Measurements from ENCODE around the gene PLCL1. TPM values are rescaled to one million over a fixed set of nuclear protein-coding genes. Genes with fewer than 3 reads are reported as not detected.

PLCL1 gene
- total RNA-seq, 1 experiment from 2014 or later: 0.07 TPM

- CTCF ChIA-PET: no interaction called here
- peak; percentile 35 for TF ChIP-seq CTCF (IDR thresholded peaks at IDR 0.05; ENCODE audit: unreplicated experiment)
- Mint-ChIP-seq H3K4me1 (ENCODE audit: low read depth, unreplicated experiment) (no peaks in the 10 kb centered on the region), H3K27me3 (ENCODE audit: unreplicated experiment) (peaks cover 22% of the 10 kb centered on the region), H3K36me3 (ENCODE audit: insufficient read depth, unreplicated experiment) (peaks cover 10% of the 10 kb centered on the region), H3K27ac (ENCODE audit: unreplicated experiment) (no peak overlapping the region), H3K4me3 (ENCODE audit: low read depth, unreplicated experiment) (peak overlapping the region; percentile 64), H3K9me3 (ENCODE audit: low read depth, unreplicated experiment) (no peaks in the 10 kb centered on the region)
- no TSS peak for BruUV-seq (replicated peaks)
- intact Hi-C loops (cut with micrococcal nuclease; ENCODE audit: unreplicated experiment): no loop called here
- peak; percentile 20 for DNase-seq
These were observed 18.1 kb upstream of the PLCL1 start for GRCh38 chr2:197786010-197786877.

- Mint-ChIP-seq H3K9me3 (ENCODE audit: low read depth, unreplicated experiment) (no peaks in the 10 kb centered on the region), H3K27ac (ENCODE audit: unreplicated experiment) (no peak overlapping the region), H3K4me1 (ENCODE audit: low read depth, unreplicated experiment) (no peaks in the 10 kb centered on the region), H3K4me3 (ENCODE audit: low read depth, unreplicated experiment) (no peak overlapping the region), H3K27me3 (ENCODE audit: unreplicated experiment) (peaks cover 66% of the 10 kb centered on the region), H3K36me3 (ENCODE audit: insufficient read depth, unreplicated experiment) (no peaks in the 10 kb centered on the region)
- CTCF ChIA-PET: interaction anchor here (0.6 kb wide), 1 partner anchor 646 kb away, joined by 4 read pairs; no protein-coding TSS in a partner anchor
- TF ChIP-seq CTCF (IDR thresholded peaks at IDR 0.05; ENCODE audit: unreplicated experiment): no peak
- intact Hi-C loops (cut with micrococcal nuclease; ENCODE audit: unreplicated experiment): no loop called here
- BruUV-seq (replicated peaks): no TSS peak
- DNase-seq: no peak
These were observed 10.9 kb upstream of the PLCL1 start for GRCh38 chr2:197793456-197793855.

GRCh38 chr2:197795277-197795676, 9.1 kb upstream of the PLCL1 start:
- no TSS peak for BruUV-seq (replicated peaks)
- no peak for DNase-seq
- no peak for TF ChIP-seq CTCF (IDR thresholded peaks at IDR 0.05; ENCODE audit: unreplicated experiment)
- H3K4me1 Mint-ChIP-seq (ENCODE audit: low read depth, unreplicated experiment): no peaks in the 10 kb centered on the region
- no peaks in the 10 kb centered on the region for H3K36me3 Mint-ChIP-seq (ENCODE audit: insufficient read depth, unreplicated experiment)
- H3K4me3 Mint-ChIP-seq (ENCODE audit: low read depth, unreplicated experiment): no peak overlapping the region
- no peaks in the 10 kb centered on the region for H3K9me3 Mint-ChIP-seq (ENCODE audit: low read depth, unreplicated experiment)
- CTCF ChIA-PET: no interaction called here
- H3K27ac Mint-ChIP-seq (ENCODE audit: unreplicated experiment): no peak overlapping the region
- intact Hi-C loops (cut with micrococcal nuclease; ENCODE audit: unreplicated experiment): no loop called here
- H3K27me3 Mint-ChIP-seq (ENCODE audit: unreplicated experiment): peaks cover 54% of the 10 kb centered on the region

GRCh38 chr2:197798187-197798586, 6.2 kb upstream of the PLCL1 start:
- H3K27me3 Mint-ChIP-seq (ENCODE audit: unreplicated experiment): peaks cover 59% of the 10 kb centered on the region
- H3K4me1 Mint-ChIP-seq (ENCODE audit: low read depth, unreplicated experiment): no peaks in the 10 kb centered on the region
- DNase-seq: no peak
- intact Hi-C loops (cut with micrococcal nuclease; ENCODE audit: unreplicated experiment): no loop called here
- H3K9me3 Mint-ChIP-seq (ENCODE audit: low read depth, unreplicated experiment): no peaks in the 10 kb centered on the region
- CTCF ChIA-PET: no interaction called here
- no peaks in the 10 kb centered on the region for H3K36me3 Mint-ChIP-seq (ENCODE audit: insufficient read depth, unreplicated experiment)
- BruUV-seq (replicated peaks): no TSS peak
- H3K4me3 Mint-ChIP-seq (ENCODE audit: low read depth, unreplicated experiment): no peak overlapping the region
- no peak overlapping the region for H3K27ac Mint-ChIP-seq (ENCODE audit: unreplicated experiment)
- TF ChIP-seq CTCF (IDR thresholded peaks at IDR 0.05; ENCODE audit: unreplicated experiment): no peak

All from Calu3 (cell line).